Hepatocyte (in vitro differentiated cells): ENCODE results near the gene SLC35G4. TPM values are rescaled to one million over a fixed set of nuclear protein-coding genes. Genes with fewer than 3 reads are reported as not detected.
"Not testable (repeated sequence)": the region's sequence is repeated elsewhere in the genome, so short reads cannot be mapped to it uniquely, and the experiment has no call there.

Source experiments
- DNase-seq: peaks from one replicate; pipeline ENCODE4 v3.0.0-alpha.2; 2016; ENCODE audit warnings: low spot score
- H2AFZ ChIP-seq: fragments of 200-600 bp; sonication (generic); 2 replicates; pipeline ENCODE4 v1.6.0; 2016; ENCODE audit warnings: antibody characterized with exemption, mild to moderate bottlenecking
- H3K27ac ChIP-seq: fragments of 200-600 bp; sonication (generic); 2 replicates; pipeline ENCODE4 v1.5.1; 2016; ENCODE audit warnings: mild to moderate bottlenecking
- H3K27me3 ChIP-seq: fragments of 200-600 bp; sonication (generic); 2 replicates; pipeline ENCODE4 v1.6.1; 2016
- H3K36me3 ChIP-seq: fragments of 200-600 bp; sonication (generic); replicated peaks from 2 replicates; pipeline ENCODE4 v1.5.1; 2016; ENCODE audit warnings: low read depth; ENCODE audit not compliant: insufficient read depth
- H3K4me1 ChIP-seq: fragments of 200-600 bp; sonication (generic); 2 replicates; pipeline ENCODE4 v1.5.1; 2016; ENCODE audit warnings: mild to moderate bottlenecking, moderate library complexity; ENCODE audit not compliant: insufficient read depth
- H3K4me2 ChIP-seq: fragments of 200-600 bp; sonication (generic); 2 replicates; pipeline ENCODE4 v1.6.0; 2016
- H3K4me3 ChIP-seq: fragments of 200-600 bp; sonication (generic); 2 replicates; pipeline ENCODE4 v1.5.1; 2016; ENCODE audit warnings: mild to moderate bottlenecking
- H3K79me2 ChIP-seq: fragments of 200-600 bp; sonication (generic); 2 replicates; pipeline ENCODE4 v1.6.0; 2017; ENCODE audit warnings: mild to moderate bottlenecking
- H3K9me2 ChIP-seq: fragments of 200-600 bp; sonication (generic); replicated peaks from 2 replicates; pipeline ENCODE4 v1.6.0; 2017; ENCODE audit warnings: mild to moderate bottlenecking; ENCODE audit not compliant: insufficient read depth
- H3K9me3 ChIP-seq: fragments of 200-600 bp; sonication (generic); 2 replicates; pipeline ENCODE4 v1.5.1; 2016; ENCODE audit warnings: low read depth, mild to moderate bottlenecking
- H4K20me1 ChIP-seq: fragments of 200-600 bp; sonication (generic); 2 replicates; pipeline ENCODE4 v1.6.0; 2016; ENCODE audit warnings: mild to moderate bottlenecking; ENCODE audit not compliant: insufficient read depth, poor library complexity, severe bottlenecking
- EZH2 ChIP-seq: fragments of 200-600 bp; sonication (generic); IDR thresholded peaks from 2 replicates; pipeline ENCODE4 v1.6.1; 2016; ENCODE audit warnings: antibody characterized with exemption, mild to moderate bottlenecking, borderline replicate concordance
- EZH2phosphoT487 ChIP-seq: fragments of 200-600 bp; sonication (generic); IDR thresholded peaks from one replicate; pipeline ENCODE4 v1.6.1; 2018; ENCODE audit warnings: antibody characterized with exemption, mild to moderate bottlenecking, low read depth, moderate library complexity; ENCODE audit not compliant: unreplicated experiment, severe bottlenecking
- WGBS: methylation state at CpG from one replicate; pipeline ENCODE4 v1.1.6; 2016; ENCODE audit warnings: low lambda C conversion rate; ENCODE audit errors: missing lambda C conversion rate; 5-methylcytosine and 5-hydroxymethylcytosine counted together
- polyA plus RNA-seq: library from polyadenylated mRNA; unstranded; fragments of >200 nt; fragmentation: Nextera tagmentation; extraction: Ambion mirVana; gene quantifications from 2 replicates; pipeline ENCODE4 v1.2.1, GENCODE V29; 2016
- total RNA-seq: library from RNA; depleted of rRNA; stranded (reverse); fragments of >200 nt; gene quantifications from 2 replicates; pipeline ENCODE4 v1.2.3, GENCODE V29; 2014
- TF ChIP-seq, protein P1 (sequence below): fragments of 200-600 bp; sonication (generic); IDR thresholded peaks from 2 replicates; pipeline ENCODE4 v1.5.1; 2016; ENCODE audit warnings: antibody characterized with exemption, mild to moderate bottlenecking; ENCODE audit not compliant: poor library complexity

Gene SLC35G4
- total RNA-seq (not detected in 2 replicates), polyA plus RNA-seq (not detected in 2 replicates)

DNA sequence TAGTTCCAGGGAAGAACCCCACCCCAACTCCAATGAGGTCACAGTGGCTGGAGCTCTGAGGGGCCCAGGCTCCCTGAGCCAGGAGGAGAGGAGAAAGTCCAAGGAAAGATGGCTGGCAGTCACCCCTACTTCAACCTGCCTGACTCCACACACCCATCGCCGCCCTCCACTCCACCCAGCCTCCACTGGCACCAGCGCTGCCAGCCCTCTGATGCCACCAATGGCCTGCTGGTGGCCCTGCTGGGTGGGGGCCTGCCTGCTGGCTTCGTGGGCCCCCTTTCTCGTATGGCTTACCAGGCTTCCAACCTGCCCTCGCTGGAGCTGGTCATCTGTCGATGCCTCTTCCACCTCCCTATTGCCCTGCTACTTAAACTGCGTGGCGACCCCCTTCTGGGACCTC lies at the start of gene SLC35G4:
Gene SLC35G4 (plus strand): TSS at position 109 of the 400 bp plus-strand sequence. CDS start 0 bp downstream, at position 109.
- WGBS = 90% methylated on average over 6 of the region's 9 CpGs
- not testable (repeated sequence) for H3K9me2 ChIP-seq, H3K9me3 ChIP-seq, H3K27me3 ChIP-seq, H3K27ac ChIP-seq, H3K4me1 ChIP-seq, H2AFZ ChIP-seq, H4K20me1 ChIP-seq, H3K4me2 ChIP-seq, H3K36me3 ChIP-seq, H3K79me2 ChIP-seq, H3K4me3 ChIP-seq
- DNase-seq = peak; percentile 13

DNA sequence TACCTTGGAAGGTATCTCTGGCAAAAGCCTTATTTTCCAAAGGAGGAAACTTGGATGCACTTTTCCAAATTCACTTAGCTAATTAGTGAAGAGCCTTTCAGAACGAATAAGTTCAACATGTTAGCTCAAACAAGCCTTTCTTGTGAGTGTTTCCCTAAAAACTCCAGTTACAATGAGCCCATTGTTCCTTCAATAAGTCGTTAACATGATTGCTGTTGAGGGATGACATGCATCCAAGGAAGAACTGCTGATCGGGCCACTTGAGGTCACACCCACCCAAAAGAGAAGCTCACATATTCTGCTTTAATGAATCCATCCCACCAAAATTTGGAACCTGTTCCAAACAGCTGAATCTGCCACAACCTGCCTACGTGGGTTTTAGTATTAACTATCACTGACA lies 48.1 kb upstream of the SLC35G4 start:
- Histone ChIP-seq H3K9me3 (no peaks in the 10 kb centered on the region), H2AFZ (no peak overlapping the region), H3K4me1 (no peaks in the 10 kb centered on the region), H3K27me3 (no peaks in the 10 kb centered on the region), H4K20me1 (no peaks in the 10 kb centered on the region), H3K36me3 (no peaks in the 10 kb centered on the region), H3K4me2 (no peak overlapping the region), H3K9me2 (no peaks in the 10 kb centered on the region), H3K27ac (no peak overlapping the region), H3K79me2 (no peaks in the 10 kb centered on the region), H3K4me3 (no peak overlapping the region)
- TF ChIP-seq EZH2 = no peak
- no peak for TF ChIP-seq EZH2phosphoT487
- TF ChIP-seq, protein P1, sequence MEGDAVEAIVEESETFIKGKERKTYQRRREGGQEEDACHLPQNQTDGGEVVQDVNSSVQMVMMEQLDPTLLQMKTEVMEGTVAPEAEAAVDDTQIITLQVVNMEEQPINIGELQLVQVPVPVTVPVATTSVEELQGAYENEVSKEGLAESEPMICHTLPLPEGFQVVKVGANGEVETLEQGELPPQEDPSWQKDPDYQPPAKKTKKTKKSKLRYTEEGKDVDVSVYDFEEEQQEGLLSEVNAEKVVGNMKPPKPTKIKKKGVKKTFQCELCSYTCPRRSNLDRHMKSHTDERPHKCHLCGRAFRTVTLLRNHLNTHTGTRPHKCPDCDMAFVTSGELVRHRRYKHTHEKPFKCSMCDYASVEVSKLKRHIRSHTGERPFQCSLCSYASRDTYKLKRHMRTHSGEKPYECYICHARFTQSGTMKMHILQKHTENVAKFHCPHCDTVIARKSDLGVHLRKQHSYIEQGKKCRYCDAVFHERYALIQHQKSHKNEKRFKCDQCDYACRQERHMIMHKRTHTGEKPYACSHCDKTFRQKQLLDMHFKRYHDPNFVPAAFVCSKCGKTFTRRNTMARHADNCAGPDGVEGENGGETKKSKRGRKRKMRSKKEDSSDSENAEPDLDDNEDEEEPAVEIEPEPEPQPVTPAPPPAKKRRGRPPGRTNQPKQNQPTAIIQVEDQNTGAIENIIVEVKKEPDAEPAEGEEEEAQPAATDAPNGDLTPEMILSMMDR = no peak
- WGBS = 74% methylated on average over 4 of the region's 4 CpGs
- no peak for DNase-seq

DNA sequence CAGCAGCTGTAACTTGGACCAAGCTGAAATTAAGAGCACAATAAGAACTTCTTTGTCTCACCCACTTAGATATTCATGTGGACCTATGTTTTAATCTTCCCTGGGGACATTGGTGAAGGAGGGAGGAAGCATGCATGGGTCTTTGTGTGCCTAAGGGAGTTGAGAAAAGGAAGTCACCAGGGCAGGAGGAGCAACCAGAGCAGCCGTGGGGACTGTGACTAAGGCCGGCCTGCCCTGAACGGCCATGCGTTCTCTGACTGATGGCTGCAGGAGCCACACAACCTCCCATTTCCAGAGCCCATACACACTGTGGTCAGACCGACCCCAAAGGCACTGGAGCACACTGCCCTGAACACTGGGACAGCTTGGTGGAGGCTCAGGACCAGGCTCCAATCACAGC lies 43.7 kb upstream of the SLC35G4 start:
- Histone ChIP-seq H3K27me3 (no peaks in the 10 kb centered on the region), H3K79me2 (no peaks in the 10 kb centered on the region), H3K36me3 (no peaks in the 10 kb centered on the region), H3K4me3 (no peak overlapping the region), H4K20me1 (no peaks in the 10 kb centered on the region), H3K9me3 (no peaks in the 10 kb centered on the region), H3K4me2 (no peak overlapping the region), H2AFZ (no peak overlapping the region), H3K9me2 (no peaks in the 10 kb centered on the region), H3K27ac (no peak overlapping the region), H3K4me1 (peaks cover 3% of the 10 kb centered on the region)
- DNase-seq = no peak
- WGBS = 94% methylated on average over 5 of the region's 5 CpGs
- no peak for TF ChIP-seq EZH2phosphoT487
- TF ChIP-seq, protein P1 = no peak
- no peak for TF ChIP-seq EZH2

DNA sequence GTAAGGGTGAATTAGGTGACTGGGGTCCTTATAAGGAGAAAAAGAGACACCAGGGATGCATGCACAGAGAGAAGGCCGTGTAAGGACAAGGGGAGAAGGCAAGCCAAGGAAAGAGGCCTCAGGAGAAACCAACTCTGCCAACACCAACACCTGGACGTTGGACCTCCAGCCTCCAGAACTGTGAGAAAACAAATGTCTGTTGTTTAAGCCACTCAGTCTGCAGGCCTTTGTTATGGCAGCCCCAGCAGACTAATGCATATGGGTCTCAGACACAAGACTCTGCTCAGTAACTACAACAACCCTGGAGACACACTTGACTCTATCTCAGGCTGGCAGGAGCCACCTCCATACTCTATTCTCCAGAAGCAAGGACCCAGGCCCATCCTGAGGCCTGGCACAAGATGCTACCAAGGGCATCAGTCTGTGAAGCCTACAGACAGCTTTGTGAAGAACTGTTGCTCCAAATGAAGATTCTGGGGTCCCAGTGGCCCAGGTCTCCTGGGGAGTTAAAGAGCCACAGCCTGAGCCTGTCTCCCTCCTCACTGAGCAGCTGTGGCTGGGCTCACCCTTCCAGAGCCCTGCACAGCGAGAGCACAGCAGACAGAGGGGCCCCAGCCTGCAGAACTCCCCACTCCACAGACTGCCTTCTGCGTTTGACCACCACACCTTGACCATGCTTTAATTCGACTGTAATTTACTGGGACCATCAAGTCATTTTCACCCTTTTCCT lies 43.0 kb upstream of the SLC35G4 start:
- no peaks in the 10 kb centered on the region for H3K27me3 ChIP-seq
- no peaks in the 10 kb centered on the region for H3K9me2 ChIP-seq
- H3K4me1 ChIP-seq = peaks cover 3% of the 10 kb centered on the region
- H3K36me3 ChIP-seq = no peaks in the 10 kb centered on the region
- H3K27ac ChIP-seq = no peak overlapping the region
- no peaks in the 10 kb centered on the region for H3K79me2 ChIP-seq
- no peak for DNase-seq
- no peak overlapping the region for H2AFZ ChIP-seq
- WGBS = 87% methylated on average over 5 of the region's 5 CpGs
- H3K4me2 ChIP-seq = no peak overlapping the region
- H3K9me3 ChIP-seq = no peaks in the 10 kb centered on the region
- no peaks in the 10 kb centered on the region for H4K20me1 ChIP-seq
- TF ChIP-seq EZH2 = no peak
- TF ChIP-seq, protein P1 = no peak
- TF ChIP-seq EZH2phosphoT487 = no peak
- no peak overlapping the region for H3K4me3 ChIP-seq
